ENCODE measurements around the gene CPED1.

The CPED1 gene

DNA sequence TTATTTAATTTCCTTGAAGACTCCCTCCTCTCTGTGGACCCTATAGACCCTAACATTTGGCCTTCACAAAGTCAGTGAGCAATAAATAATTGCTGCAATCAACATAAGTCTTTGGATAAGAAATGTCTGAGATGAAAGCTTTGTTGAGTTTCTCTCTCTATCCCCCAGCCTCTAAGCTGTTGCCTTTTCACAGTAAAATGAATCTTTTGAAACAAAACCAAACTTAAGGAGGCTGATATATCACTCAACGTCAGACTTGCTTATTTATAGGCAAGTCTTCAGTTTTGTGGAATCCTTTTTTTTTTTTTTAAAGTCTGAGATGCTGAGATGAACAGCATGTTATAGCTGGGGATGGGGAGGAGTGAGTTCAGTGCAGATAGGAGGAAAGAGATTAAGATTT, 10.0 kb downstream of the CPED1 start:
- Histone ChIP-seq H3K27ac (ENCODE audit: extremely low read depth, low read depth, low read length) (no peak overlapping the region), H3K9me3 (ENCODE audit: control insufficient read depth, insufficient read depth, low read depth, low read length) (no peaks in the 10 kb centered on the region), H3K4me3 (ENCODE audit: low read depth, low read length) (no peak overlapping the region), H3K4me1 (ENCODE audit: control insufficient read depth, insufficient read depth, low read length) (no peaks in the 10 kb centered on the region), H3K36me3 (ENCODE audit: control insufficient read depth in 2 of 2, insufficient read depth in 1 of 2, low read length in 2 of 2) (no peaks in the 10 kb centered on the region)
- CTCF ChIA-PET, result interaction anchor here (0.6 to 6.1 kb wide), 8 partner anchors 10 to 123 kb away, joined by 3 to 40 read pairs (median 3); partner anchors contain the start of gene CPED1
- TF ChIP-seq, protein P1, sequence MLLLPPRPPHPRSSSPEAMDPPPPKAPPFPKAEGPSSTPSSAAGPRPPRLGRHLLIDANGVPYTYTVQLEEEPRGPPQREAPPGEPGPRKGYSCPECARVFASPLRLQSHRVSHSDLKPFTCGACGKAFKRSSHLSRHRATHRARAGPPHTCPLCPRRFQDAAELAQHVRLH (tag by site-specific recombination; IDR thresholded peaks at IDR 0.05), result no peak
- TF ChIP-seq ZNF830 (tag by site-specific recombination; IDR thresholded peaks at IDR 0.05; ENCODE audit: low read depth) (no peak), YY1 (tag by site-specific recombination; IDR thresholded peaks at IDR 0.05) (no peak)
- POLR2A ChIA-PET, result no interaction called here

DNA sequence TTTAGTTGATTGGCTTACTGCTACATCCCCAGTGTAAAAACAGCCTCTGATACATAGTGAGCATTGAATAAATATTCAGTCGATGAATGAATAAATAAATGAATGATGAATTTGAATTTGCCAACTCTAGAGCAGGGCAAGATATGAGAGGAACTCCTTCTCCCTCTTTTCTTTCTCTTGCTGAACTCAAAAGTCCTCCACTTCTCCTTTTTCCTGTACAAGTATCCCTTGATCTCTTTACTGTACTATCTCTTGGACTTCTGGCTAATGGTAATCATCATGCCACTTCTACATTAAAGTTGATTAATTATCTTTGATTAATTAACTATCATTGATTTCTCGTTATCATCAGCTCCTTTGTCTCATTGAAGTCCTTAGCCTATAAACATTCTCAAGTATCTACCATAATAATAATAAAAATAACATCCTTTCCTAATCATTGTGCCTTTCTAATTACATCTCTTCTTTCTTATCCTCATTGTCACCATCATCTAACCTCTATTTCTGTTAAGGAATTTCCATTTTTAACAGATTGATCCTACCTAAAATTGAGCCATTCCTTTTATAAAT, 10.6 kb downstream of the CPED1 start:
- ChIA-PET POLR2A (no interaction called here), CTCF (interaction anchor here (0.6 to 6.1 kb wide), 5 partner anchors 10 to 124 kb away, joined by 3 to 40 read pairs (median 3); partner anchors contain the start of gene CPED1)
- Histone ChIP-seq H3K9me3 (ENCODE audit: control insufficient read depth, insufficient read depth, low read depth, low read length) (no peaks in the 10 kb centered on the region), H3K4me3 (ENCODE audit: low read depth, low read length) (no peak overlapping the region), H3K36me3 (ENCODE audit: control insufficient read depth in 2 of 2, insufficient read depth in 1 of 2, low read length in 2 of 2) (no peaks in the 10 kb centered on the region), H3K4me1 (ENCODE audit: control insufficient read depth, insufficient read depth, low read length) (no peaks in the 10 kb centered on the region), H3K27ac (ENCODE audit: extremely low read depth, low read depth, low read length) (no peak overlapping the region)
- TF ChIP-seq ZNF423 (tag by site-specific recombination; IDR thresholded peaks at IDR 0.05) (no peak), BCL11A (tag by site-specific recombination; IDR thresholded peaks at IDR 0.05; ENCODE audit: low read depth) (no peak), ZNF692 (tag by site-specific recombination; IDR thresholded peaks at IDR 0.05) (no peak), GLI4 (tag by site-specific recombination; IDR thresholded peaks at IDR 0.05) (no peak), ZNF555 (tag by site-specific recombination; conservative IDR thresholded peaks at IDR 0.05) (no peak), ZNF747 (tag by site-specific recombination; IDR thresholded peaks at IDR 0.05) (no peak), ZNF624 (tag by site-specific recombination; IDR thresholded peaks at IDR 0.05) (no peak), ZNF221 (tag by site-specific recombination; IDR thresholded peaks at IDR 0.05; ENCODE audit: borderline replicate concordance) (no peak), ZNF785 (tag by site-specific recombination; IDR thresholded peaks at IDR 0.05) (no peak), ZNF548 (tag by site-specific recombination; IDR thresholded peaks at IDR 0.05) (no peak), SCRT2 (tag by site-specific recombination; IDR thresholded peaks at IDR 0.05) (no peak), REPIN1 (tag by site-specific recombination; IDR thresholded peaks at IDR 0.05; ENCODE audit: low read depth) (no peak), ZNF184 (tag by site-specific recombination; IDR thresholded peaks at IDR 0.05) (no peak), ZFP41 (tag by site-specific recombination; IDR thresholded peaks at IDR 0.05; ENCODE audit: borderline replicate concordance) (no peak)
- TF ChIP-seq, protein P2, sequence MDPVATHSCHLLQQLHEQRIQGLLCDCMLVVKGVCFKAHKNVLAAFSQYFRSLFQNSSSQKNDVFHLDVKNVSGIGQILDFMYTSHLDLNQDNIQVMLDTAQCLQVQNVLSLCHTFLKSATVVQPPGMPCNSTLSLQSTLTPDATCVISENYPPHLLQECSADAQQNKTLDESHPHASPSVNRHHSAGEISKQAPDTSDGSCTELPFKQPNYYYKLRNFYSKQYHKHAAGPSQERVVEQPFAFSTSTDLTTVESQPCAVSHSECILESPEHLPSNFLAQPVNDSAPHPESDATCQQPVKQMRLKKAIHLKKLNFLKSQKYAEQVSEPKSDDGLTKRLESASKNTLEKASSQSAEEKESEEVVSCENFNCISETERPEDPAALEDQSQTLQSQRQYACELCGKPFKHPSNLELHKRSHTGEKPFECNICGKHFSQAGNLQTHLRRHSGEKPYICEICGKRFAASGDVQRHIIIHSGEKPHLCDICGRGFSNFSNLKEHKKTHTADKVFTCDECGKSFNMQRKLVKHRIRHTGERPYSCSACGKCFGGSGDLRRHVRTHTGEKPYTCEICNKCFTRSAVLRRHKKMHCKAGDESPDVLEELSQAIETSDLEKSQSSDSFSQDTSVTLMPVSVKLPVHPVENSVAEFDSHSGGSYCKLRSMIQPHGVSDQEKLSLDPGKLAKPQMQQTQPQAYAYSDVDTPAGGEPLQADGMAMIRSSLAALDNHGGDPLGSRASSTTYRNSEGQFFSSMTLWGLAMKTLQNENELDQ (tag by site-specific recombination; IDR thresholded peaks at IDR 0.05; ENCODE audit: low read depth), result no peak
